MM.1S (cell line): Measurements from ENCODE around the gene REELD1.

Source experiments
- CTCF ChIP-seq: fragments of 300-600 bp; sonication (generic); IDR thresholded peaks from 2 replicates; pipeline ENCODE4 v1.5.1; 2016; ENCODE audit warnings: antibody characterized with exemption, low read length, mixed read lengths
- EZH2 ChIP-seq: fragments of 300-600 bp; sonication (generic); optimal IDR thresholded peaks from 2 replicates; pipeline ENCODE3; 2017; ENCODE audit warnings: low read depth, mild to moderate bottlenecking, antibody characterized with exemption, low read length, mixed read lengths

- TF ChIP-seq CTCF = no peak
- no peak for TF ChIP-seq EZH2
Measured at GRCh38 chr4:146265950-146266490, 51.7 kb downstream of the REELD1 start.
